SHP77 (cell line): ENCODE measurements around the gene PSD2.

ENCODE experiments used
- DNase-seq, 2 experiments: peaks; one replicate each; lab custom pipeline; 2025; lab: John Stamatoyannopoulos, UW

The PSD2 gene

GRCh38 chr5:139763280-139763929, 32.2 kb upstream of the PSD2 start:
- DNase-seq: no peak

- DNase-seq: no peak
These were observed 31.4 kb upstream of the PSD2 start for GRCh38 chr5:139763930-139764791.

GRCh38 chr5:139764886-139765408, 30.7 kb upstream of the PSD2 start:
- no peak for DNase-seq

GRCh38 chr5:139765409-139766217, 30.0 kb upstream of the PSD2 start:
- DNase-seq: peak; percentile 83 to 87

- DNase-seq: peak in 1 of 2 experiments; percentile 20
These were observed 27.6 kb upstream of the PSD2 start for GRCh38 chr5:139767960-139768359.

- no peak for DNase-seq
These were observed 26.7 kb upstream of the PSD2 start for GRCh38 chr5:139768807-139769465.

- DNase-seq: no peak
These were observed 26.1 kb upstream of the PSD2 start for GRCh38 chr5:139769477-139769876.

GRCh38 chr5:139770722-139771121, 24.9 kb upstream of the PSD2 start:
- no peak for DNase-seq

- DNase-seq: no peak
These were observed 23.4 kb upstream of the PSD2 start for GRCh38 chr5:139772089-139772791.

GRCh38 chr5:139772927-139773690, 22.5 kb upstream of the PSD2 start:
- no peak for DNase-seq

- peak; percentile 63 to 66 for DNase-seq
These were observed 20.5 kb upstream of the PSD2 start for GRCh38 chr5:139774980-139775661.

GRCh38 chr5:139775872-139776271, 19.7 kb upstream of the PSD2 start:
- DNase-seq: no peak

- DNase-seq: no peak
These were observed 18.7 kb upstream of the PSD2 start for GRCh38 chr5:139776861-139777260.

GRCh38 chr5:139783436-139783965, 12.1 kb upstream of the PSD2 start:
- DNase-seq: no peak

- no peak for DNase-seq
These were observed 11.1 kb upstream of the PSD2 start for GRCh38 chr5:139784488-139784887.

- DNase-seq: no peak
These were observed 8.4 kb upstream of the PSD2 start for GRCh38 chr5:139787257-139787567.

- DNase-seq: peak; percentile 82 to 89
These were observed 7.9 kb upstream of the PSD2 start for GRCh38 chr5:139787568-139788293.

- no peak for DNase-seq
These were observed 7.2 kb upstream of the PSD2 start for GRCh38 chr5:139788294-139788910.
